ENCODE results near the gene SYNPO2.

Gene SYNPO2

GRCh38 chr4:118931786-118932185 lies 43.1 kb downstream of the SYNPO2 start:
- TF ChIP-seq, protein P1, sequence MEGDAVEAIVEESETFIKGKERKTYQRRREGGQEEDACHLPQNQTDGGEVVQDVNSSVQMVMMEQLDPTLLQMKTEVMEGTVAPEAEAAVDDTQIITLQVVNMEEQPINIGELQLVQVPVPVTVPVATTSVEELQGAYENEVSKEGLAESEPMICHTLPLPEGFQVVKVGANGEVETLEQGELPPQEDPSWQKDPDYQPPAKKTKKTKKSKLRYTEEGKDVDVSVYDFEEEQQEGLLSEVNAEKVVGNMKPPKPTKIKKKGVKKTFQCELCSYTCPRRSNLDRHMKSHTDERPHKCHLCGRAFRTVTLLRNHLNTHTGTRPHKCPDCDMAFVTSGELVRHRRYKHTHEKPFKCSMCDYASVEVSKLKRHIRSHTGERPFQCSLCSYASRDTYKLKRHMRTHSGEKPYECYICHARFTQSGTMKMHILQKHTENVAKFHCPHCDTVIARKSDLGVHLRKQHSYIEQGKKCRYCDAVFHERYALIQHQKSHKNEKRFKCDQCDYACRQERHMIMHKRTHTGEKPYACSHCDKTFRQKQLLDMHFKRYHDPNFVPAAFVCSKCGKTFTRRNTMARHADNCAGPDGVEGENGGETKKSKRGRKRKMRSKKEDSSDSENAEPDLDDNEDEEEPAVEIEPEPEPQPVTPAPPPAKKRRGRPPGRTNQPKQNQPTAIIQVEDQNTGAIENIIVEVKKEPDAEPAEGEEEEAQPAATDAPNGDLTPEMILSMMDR (IDR thresholded peaks at IDR 0.05; ENCODE audit: low read depth, low read length) = no peak
- DNase-seq (ENCODE audit: extremely low read depth, low read depth) = no peak

DNA sequence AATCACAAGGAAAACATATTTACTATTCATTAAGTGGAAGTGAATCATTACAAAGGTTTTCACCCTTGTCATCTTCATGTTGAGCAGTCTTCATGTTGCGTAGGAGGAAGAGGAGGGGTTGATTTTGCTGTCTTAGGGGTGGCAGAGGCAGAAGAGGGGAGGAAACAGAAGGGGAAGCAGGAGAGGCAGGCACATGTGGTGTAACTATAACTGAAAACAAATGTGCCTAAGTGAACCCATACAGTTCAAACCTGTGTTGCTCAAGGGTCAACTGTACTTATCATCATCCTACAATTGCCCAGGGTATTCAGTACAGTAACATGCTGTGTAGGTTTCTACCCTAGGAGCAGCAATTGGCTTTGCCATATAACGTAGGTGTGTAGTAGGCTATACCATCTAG lies 47.2 kb downstream of the SYNPO2 start:
- TF ChIP-seq, protein P1 (IDR thresholded peaks at IDR 0.05; ENCODE audit: low read depth, low read length) = no peak
- DNase-seq (ENCODE audit: extremely low read depth, low read depth) = no peak

- DNase-seq (ENCODE audit: extremely low read depth, low read depth) = no peak
- TF ChIP-seq, protein P1 (IDR thresholded peaks at IDR 0.05; ENCODE audit: low read depth, low read length) = no peak
Observed at GRCh38 chr4:118936406-118936805, 47.8 kb downstream of the SYNPO2 start.

DNA sequence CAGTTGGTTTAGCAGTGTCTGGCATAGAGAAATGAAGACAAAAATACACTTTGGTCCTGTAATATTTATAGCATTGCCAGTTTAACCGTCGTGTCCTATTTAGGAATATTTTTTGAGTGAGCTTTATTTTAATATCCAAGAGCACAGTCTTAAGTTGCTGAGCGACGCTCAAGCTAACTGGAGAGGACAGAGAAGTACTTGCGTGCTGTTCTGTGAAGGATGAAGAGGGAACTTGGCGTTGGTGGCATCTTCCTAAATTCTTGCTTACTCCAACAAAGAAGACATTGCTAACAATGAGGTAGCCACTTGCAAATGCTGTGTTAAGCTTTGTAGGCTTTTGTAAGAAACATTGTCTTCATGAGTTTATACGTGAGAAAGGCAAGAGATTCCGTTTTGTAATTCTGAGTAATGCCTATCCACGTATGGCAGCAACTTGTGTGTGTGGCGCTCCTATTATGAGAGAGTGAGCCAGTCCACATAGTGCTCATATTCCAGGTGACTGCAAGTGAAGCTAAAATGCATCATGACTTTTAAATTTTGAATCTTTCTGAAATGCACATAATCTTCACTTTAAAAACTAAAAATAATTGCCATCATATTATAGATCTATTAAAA lies 50.6 kb downstream of the SYNPO2 start:
- TF ChIP-seq, protein P1 (IDR thresholded peaks at IDR 0.05; ENCODE audit: low read depth, low read length) = no peak
- no peak for DNase-seq (ENCODE audit: extremely low read depth, low read depth)

DNA sequence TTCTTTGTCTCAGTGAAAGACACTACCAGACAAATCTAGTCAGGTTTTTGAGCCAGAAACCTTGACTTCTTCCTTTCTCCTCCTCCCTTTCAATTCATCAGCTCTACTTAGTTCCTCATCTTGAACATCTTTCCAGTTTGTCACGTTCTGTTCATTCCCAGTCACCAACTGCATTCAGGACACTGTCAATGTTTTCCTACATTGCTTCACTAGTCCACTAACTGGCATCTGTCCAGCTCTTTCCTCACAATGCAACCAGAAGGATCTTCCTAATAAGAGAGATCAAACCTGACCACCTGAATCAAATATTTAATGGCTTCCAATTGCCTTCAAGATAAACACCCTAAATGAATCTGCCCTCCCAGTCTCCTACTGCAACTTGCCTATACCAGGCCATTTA lies 52.5 kb downstream of the SYNPO2 start:
- TF ChIP-seq, protein P1 (IDR thresholded peaks at IDR 0.05; ENCODE audit: low read depth, low read length) = no peak
- DNase-seq (ENCODE audit: extremely low read depth, low read depth) = no peak

DNA sequence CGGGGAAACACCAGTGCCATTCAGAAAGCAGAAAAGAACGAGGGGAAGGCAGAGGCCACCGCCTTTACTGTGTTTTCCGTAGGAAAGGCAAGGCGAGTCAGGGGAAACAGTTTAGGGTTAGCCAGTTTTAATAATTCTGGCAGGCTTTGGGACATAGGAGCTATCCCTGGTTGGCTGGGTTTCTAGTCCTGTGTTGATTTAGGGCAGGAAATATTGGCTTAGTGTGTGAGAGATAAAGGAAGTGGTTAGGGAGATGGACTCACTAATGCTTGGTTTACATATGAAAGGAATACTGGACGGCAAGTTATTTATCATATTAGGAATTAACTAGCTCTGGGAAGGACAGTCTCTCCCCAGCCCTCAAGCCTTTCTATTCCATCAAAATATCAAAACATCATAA lies 53.1 kb downstream of the SYNPO2 start:
- no peak for DNase-seq (ENCODE audit: extremely low read depth, low read depth)

GRCh38 chr4:118942465-118942864 lies 53.8 kb downstream of the SYNPO2 start:
- TF ChIP-seq, protein P1 (IDR thresholded peaks at IDR 0.05; ENCODE audit: low read depth, low read length) = no peak

More for the DNA sequence above, 53.1 kb downstream of the SYNPO2 start:
- TF ChIP-seq, protein P1 (IDR thresholded peaks at IDR 0.05; ENCODE audit: low read depth, low read length) = no peak

More at GRCh38 chr4:118942465-118942864, 53.8 kb downstream of the SYNPO2 start:
- no peak for DNase-seq (ENCODE audit: extremely low read depth, low read depth)

All from AG09319 (cell line).